MM.1S (cell line): ENCODE data around the gene CYP2E1.

Source experiments
- EZH2 ChIP-seq: fragments of 300-600 bp; sonication (generic); optimal IDR thresholded peaks from 2 replicates; pipeline ENCODE3; 2017; ENCODE audit warnings: low read depth, mild to moderate bottlenecking, antibody characterized with exemption, low read length, mixed read lengths
- EZH2phosphoT487 ChIP-seq: fragments of 300-600 bp; sonication (generic); IDR thresholded peaks from 2 replicates; pipeline ENCODE4 v1.6.1; 2018; ENCODE audit warnings: antibody characterized with exemption, low read length
- TF ChIP-seq, protein P1 (sequence below): fragments of 300-600 bp; sonication (generic); IDR thresholded peaks from 2 replicates; pipeline ENCODE4 v1.5.1; 2016; ENCODE audit warnings: antibody characterized with exemption, low read length, mixed read lengths

DNA sequence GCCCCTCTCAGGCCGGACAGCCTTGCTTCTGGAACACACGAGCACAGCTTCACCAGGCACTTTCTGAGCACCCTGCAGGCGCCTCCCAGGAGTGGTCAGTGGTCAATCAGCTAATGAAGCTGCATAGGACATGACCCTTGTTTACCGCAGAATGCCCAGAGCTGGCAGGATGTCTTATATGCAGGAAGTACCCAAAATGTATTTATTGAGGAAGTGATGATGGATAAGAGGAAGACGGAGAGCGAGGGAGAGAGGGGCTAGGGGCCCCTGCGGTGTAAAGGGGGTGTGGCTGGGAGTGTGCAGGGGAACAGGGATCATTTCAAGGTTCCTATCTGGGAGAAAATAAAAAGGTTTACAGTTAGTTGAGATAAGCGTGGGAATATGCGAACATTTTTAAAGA, 3.3 kb downstream of the CYP2E1 start:
- TF ChIP-seq, protein P1, sequence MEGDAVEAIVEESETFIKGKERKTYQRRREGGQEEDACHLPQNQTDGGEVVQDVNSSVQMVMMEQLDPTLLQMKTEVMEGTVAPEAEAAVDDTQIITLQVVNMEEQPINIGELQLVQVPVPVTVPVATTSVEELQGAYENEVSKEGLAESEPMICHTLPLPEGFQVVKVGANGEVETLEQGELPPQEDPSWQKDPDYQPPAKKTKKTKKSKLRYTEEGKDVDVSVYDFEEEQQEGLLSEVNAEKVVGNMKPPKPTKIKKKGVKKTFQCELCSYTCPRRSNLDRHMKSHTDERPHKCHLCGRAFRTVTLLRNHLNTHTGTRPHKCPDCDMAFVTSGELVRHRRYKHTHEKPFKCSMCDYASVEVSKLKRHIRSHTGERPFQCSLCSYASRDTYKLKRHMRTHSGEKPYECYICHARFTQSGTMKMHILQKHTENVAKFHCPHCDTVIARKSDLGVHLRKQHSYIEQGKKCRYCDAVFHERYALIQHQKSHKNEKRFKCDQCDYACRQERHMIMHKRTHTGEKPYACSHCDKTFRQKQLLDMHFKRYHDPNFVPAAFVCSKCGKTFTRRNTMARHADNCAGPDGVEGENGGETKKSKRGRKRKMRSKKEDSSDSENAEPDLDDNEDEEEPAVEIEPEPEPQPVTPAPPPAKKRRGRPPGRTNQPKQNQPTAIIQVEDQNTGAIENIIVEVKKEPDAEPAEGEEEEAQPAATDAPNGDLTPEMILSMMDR: no peak
- no peak for TF ChIP-seq EZH2
- no peak for TF ChIP-seq EZH2phosphoT487
